Stimulated activated CD4-positive, alpha-beta T cell treated with anti-CD3 and anti-CD28 coated beads, Interleukin-15, amount 100 ng/mL, for 24 hours (primary cell): Measurements from ENCODE around the gene FGD5.
"Not testable (repeated sequence)": the region's sequence is repeated elsewhere in the genome, so short reads cannot be mapped to it uniquely, and the experiment has no call there.

Experiments used
- DNase-seq: peaks from one replicate; pipeline ENCODE4 v3.0.0-alpha.2; 2020

FGD5 gene

GRCh38 chr3:14808025-14808424 is 10.7 kb upstream of the FGD5 start:
- no peak for DNase-seq

- DNase-seq = no peak
Observed at GRCh38 chr3:14808502-14809266, 10.1 kb upstream of the FGD5 start.

- not testable (repeated sequence) for DNase-seq
Observed at GRCh38 chr3:14809611-14810010, 9.2 kb upstream of the FGD5 start.

GRCh38 chr3:14810070-14810791 is 8.5 kb upstream of the FGD5 start:
- no peak for DNase-seq

- DNase-seq = no peak
Observed at GRCh38 chr3:14810801-14811661, 7.7 kb upstream of the FGD5 start.

GRCh38 chr3:14811684-14812083 is 7.1 kb upstream of the FGD5 start:
- no peak for DNase-seq

- no peak for DNase-seq
Observed at GRCh38 chr3:14812196-14812790, 6.5 kb upstream of the FGD5 start.

GRCh38 chr3:14814411-14814871 is 4.3 kb upstream of the FGD5 start:
- DNase-seq = no peak

GRCh38 chr3:14816359-14816758 is 2.4 kb upstream of the FGD5 start:
- DNase-seq = no peak

- DNase-seq = no peak
Observed at GRCh38 chr3:14819671-14820070, 909 bp downstream of the FGD5 start.

GRCh38 chr3:14820156-14820555 is 1.4 kb downstream of the FGD5 start:
- DNase-seq = no peak

GRCh38 chr3:14821151-14821550 is 2.4 kb downstream of the FGD5 start:
- DNase-seq = no peak

- DNase-seq = no peak
Observed at GRCh38 chr3:14822134-14822533, 3.4 kb downstream of the FGD5 start.

GRCh38 chr3:14822670-14823390 is 4.1 kb downstream of the FGD5 start:
- DNase-seq = no peak

GRCh38 chr3:14823393-14823792 is 4.6 kb downstream of the FGD5 start:
- DNase-seq = no peak

GRCh38 chr3:14823910-14824629 is 5.3 kb downstream of the FGD5 start:
- DNase-seq = no peak

- DNase-seq = no peak
Observed at GRCh38 chr3:14824646-14825045, 5.9 kb downstream of the FGD5 start.

GRCh38 chr3:14826069-14826468 is 7.3 kb downstream of the FGD5 start:
- no peak for DNase-seq

- no peak for DNase-seq
Observed at GRCh38 chr3:14827776-14828175, 9.0 kb downstream of the FGD5 start.

- DNase-seq = no peak
Observed at GRCh38 chr3:14829811-14830210, 11.0 kb downstream of the FGD5 start.

- no peak for DNase-seq
Observed at GRCh38 chr3:14831916-14832450, 13.2 kb downstream of the FGD5 start.
